Measurements from ENCODE around the gene THSD7B.
"Not testable (repeated sequence)": the region's sequence is repeated elsewhere in the genome, so short reads cannot be mapped to it uniquely, and the experiment has no call there.

The THSD7B gene

GRCh38 chr2:137051778-137052398, 286.5 kb downstream of the THSD7B start:
- ATAC-seq: no peak
- TF ChIP-seq ZFP3 (CRISPR knock-in tag; IDR thresholded peaks at IDR 0.05) (no peak), ISL1 (CRISPR knock-in tag; IDR thresholded peaks at IDR 0.05) (no peak), CSRNP3 (CRISPR knock-in tag; IDR thresholded peaks at IDR 0.05) (no peak), TOX (CRISPR knock-in tag; IDR thresholded peaks at IDR 0.05; ENCODE audit: borderline replicate concordance) (no peak), ZNF70 (CRISPR knock-in tag; IDR thresholded peaks at IDR 0.05) (no peak), OSR1 (CRISPR knock-in tag; IDR thresholded peaks at IDR 0.05) (no peak), PPARA (CRISPR knock-in tag; IDR thresholded peaks at IDR 0.05; ENCODE audit: borderline replicate concordance) (no peak), ZFP30 (CRISPR knock-in tag; IDR thresholded peaks at IDR 0.05) (no peak), ZC3H10 (CRISPR knock-in tag; IDR thresholded peaks at IDR 0.05) (no peak), GLIS3 (CRISPR knock-in tag; IDR thresholded peaks at IDR 0.05) (no peak), BACH2 (CRISPR knock-in tag; IDR thresholded peaks at IDR 0.05; ENCODE audit: borderline replicate concordance) (no peak)
- TF ChIP-seq, protein P1, sequence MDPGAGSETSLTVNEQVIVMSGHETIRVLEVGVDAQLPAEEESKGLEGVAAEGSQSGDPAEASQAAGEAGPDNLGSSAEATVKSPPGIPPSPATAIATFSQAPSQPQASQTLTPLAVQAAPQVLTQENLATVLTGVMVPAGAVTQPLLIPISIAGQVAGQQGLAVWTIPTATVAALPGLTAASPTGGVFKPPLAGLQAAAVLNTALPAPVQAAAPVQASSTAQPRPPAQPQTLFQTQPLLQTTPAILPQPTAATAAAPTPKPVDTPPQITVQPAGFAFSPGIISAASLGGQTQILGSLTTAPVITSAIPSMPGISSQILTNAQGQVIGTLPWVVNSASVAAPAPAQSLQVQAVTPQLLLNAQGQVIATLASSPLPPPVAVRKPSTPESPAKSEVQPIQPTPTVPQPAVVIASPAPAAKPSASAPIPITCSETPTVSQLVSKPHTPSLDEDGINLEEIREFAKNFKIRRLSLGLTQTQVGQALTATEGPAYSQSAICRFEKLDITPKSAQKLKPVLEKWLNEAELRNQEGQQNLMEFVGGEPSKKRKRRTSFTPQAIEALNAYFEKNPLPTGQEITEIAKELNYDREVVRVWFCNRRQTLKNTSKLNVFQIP (CRISPR knock-in tag; IDR thresholded peaks at IDR 0.05; ENCODE audit: borderline replicate concordance, low read depth): no peak
- TF ChIP-seq, protein P2, sequence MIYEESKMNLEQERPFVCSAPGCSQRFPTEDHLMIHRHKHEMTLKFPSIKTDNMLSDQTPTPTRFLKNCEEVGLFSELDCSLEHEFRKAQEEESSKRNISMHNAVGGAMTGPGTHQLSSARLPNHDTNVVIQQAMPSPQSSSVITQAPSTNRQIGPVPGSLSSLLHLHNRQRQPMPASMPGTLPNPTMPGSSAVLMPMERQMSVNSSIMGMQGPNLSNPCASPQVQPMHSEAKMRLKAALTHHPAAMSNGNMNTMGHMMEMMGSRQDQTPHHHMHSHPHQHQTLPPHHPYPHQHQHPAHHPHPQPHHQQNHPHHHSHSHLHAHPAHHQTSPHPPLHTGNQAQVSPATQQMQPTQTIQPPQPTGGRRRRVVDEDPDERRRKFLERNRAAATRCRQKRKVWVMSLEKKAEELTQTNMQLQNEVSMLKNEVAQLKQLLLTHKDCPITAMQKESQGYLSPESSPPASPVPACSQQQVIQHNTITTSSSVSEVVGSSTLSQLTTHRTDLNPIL (CRISPR knock-in tag; IDR thresholded peaks at IDR 0.05; ENCODE audit: low read depth): no peak

GRCh38 chr2:137056704-137057103, 291.4 kb downstream of the THSD7B start:
- no peak for ATAC-seq
- no peak for TF ChIP-seq TOX (CRISPR knock-in tag; IDR thresholded peaks at IDR 0.05; ENCODE audit: borderline replicate concordance)

GRCh38 chr2:137076111-137076765, 310.9 kb downstream of the THSD7B start:
- not testable (repeated sequence) for ATAC-seq

DNA sequence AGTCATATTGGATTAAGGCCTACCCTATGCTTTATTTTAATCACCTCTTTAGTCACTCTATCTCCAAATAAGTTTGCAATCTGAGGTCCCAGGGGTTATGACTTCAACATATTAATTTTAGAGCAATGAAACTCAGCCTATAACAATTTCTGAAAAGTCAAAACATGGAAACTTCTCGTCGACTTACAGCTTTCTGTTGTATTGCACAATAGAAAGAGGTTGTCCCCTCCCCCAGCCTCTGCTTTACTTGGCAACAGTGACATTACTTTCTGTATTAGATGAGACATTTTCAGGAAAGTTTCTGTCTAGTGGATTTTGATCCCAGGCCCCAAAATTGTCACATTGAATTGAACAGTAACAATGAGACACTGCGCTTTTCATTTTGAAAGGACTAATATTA, 326.4 kb downstream of the THSD7B start:
- no peak for ATAC-seq
- TF ChIP-seq, protein P3, sequence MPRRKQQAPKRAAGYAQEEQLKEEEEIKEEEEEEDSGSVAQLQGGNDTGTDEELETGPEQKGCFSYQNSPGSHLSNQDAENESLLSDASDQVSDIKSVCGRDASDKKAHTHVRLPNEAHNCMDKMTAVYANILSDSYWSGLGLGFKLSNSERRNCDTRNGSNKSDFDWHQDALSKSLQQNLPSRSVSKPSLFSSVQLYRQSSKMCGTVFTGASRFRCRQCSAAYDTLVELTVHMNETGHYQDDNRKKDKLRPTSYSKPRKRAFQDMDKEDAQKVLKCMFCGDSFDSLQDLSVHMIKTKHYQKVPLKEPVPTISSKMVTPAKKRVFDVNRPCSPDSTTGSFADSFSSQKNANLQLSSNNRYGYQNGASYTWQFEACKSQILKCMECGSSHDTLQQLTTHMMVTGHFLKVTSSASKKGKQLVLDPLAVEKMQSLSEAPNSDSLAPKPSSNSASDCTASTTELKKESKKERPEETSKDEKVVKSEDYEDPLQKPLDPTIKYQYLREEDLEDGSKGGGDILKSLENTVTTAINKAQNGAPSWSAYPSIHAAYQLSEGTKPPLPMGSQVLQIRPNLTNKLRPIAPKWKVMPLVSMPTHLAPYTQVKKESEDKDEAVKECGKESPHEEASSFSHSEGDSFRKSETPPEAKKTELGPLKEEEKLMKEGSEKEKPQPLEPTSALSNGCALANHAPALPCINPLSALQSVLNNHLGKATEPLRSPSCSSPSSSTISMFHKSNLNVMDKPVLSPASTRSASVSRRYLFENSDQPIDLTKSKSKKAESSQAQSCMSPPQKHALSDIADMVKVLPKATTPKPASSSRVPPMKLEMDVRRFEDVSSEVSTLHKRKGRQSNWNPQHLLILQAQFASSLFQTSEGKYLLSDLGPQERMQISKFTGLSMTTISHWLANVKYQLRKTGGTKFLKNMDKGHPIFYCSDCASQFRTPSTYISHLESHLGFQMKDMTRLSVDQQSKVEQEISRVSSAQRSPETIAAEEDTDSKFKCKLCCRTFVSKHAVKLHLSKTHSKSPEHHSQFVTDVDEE (CRISPR knock-in tag; IDR thresholded peaks at IDR 0.05): no peak
- TF ChIP-seq TCF4 (CRISPR knock-in tag; IDR thresholded peaks at IDR 0.05; ENCODE audit: borderline replicate concordance) (no peak), RARB (CRISPR knock-in tag; IDR thresholded peaks at IDR 0.05) (no peak), CSRNP3 (CRISPR knock-in tag; IDR thresholded peaks at IDR 0.05) (no peak), ZFP3 (CRISPR knock-in tag; IDR thresholded peaks at IDR 0.05) (no peak), PPARA (CRISPR knock-in tag; IDR thresholded peaks at IDR 0.05; ENCODE audit: borderline replicate concordance) (no peak), ZNF565 (CRISPR knock-in tag; conservative IDR thresholded peaks at IDR 0.05; ENCODE audit: low read depth) (no peak), ZNF8 (CRISPR knock-in tag; IDR thresholded peaks at IDR 0.05) (no peak), CSDC2 (CRISPR knock-in tag; IDR thresholded peaks at IDR 0.05) (no peak), SNAI2 (CRISPR knock-in tag; IDR thresholded peaks at IDR 0.05) (no peak), OSR1 (CRISPR knock-in tag; IDR thresholded peaks at IDR 0.05) (no peak), ESRRG (CRISPR knock-in tag; IDR thresholded peaks at IDR 0.05) (no peak), ISL1 (CRISPR knock-in tag; IDR thresholded peaks at IDR 0.05) (no peak), ZNF70 (CRISPR knock-in tag; IDR thresholded peaks at IDR 0.05) (no peak), ZFP30 (CRISPR knock-in tag; IDR thresholded peaks at IDR 0.05) (no peak), BACH2 (CRISPR knock-in tag; IDR thresholded peaks at IDR 0.05; ENCODE audit: borderline replicate concordance) (no peak), TOX (CRISPR knock-in tag; IDR thresholded peaks at IDR 0.05; ENCODE audit: borderline replicate concordance) (no peak), ZC3H10 (CRISPR knock-in tag; IDR thresholded peaks at IDR 0.05) (no peak)
- TF ChIP-seq, protein P2 (CRISPR knock-in tag; IDR thresholded peaks at IDR 0.05; ENCODE audit: low read depth): no peak
- TF ChIP-seq, protein P1 (CRISPR knock-in tag; IDR thresholded peaks at IDR 0.05; ENCODE audit: borderline replicate concordance, low read depth): no peak

Data from SK-N-SH treated with all-trans-retinoic acid at 6 μM for 48 hours (cell line).